GM21529 (cell line): Measurements from ENCODE around the gene APOBEC3H.
"Not testable (repeated sequence)": the region's sequence is repeated elsewhere in the genome, so short reads cannot be mapped to it uniquely, and the experiment has no call there.

Experiments used
- ATAC-seq: cut with Tn5 transposase; IDR thresholded peaks from one replicate; pipeline ENCODE4 v1.9.1; 2021; ENCODE audit not compliant: unreplicated experiment

Gene APOBEC3H

DNA sequence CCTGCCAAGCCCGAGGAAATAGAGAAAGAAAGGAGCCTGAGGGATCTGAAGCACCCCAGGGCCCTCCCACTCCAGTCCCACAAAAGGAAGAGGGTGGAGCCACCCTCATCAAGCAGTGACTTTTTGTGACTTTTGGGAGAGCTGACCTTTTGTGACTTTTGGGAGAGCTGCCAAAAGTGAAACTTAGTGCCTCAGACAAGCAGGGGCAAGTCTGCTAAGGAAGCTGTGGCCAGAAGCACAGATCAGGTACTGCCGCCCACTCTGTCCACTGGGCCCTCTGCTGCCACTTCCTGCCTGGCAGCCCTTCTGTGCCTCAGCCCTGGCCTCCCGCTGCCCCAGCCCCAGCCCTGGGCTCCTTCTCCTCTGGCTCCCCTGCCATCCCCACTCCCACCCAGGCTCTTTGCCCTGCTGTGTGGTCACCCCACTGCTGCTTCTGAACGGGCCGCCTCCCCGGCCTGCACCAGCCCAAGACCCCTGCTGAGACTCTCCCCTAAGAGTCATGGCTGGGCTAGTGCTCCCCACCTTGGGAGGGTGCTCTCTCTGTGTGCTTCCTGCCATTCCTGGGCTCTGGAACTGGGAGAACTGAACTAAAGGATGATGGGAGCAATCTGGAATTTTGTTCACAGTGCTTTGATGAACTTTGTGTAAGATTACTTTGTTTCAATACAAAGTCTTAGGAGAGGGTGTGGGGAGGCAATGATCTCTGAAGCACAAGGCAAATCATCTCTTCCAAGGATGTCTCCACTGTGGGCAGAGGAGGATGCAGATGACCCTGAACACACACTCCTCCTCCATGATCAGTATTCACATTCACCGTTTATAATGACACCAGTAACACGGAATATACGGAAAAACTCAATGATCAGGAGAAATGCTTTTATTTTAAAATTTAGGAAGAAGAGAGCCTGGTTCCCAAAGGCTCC, at the start of gene APOBEC3H:
Gene APOBEC3H, plus strand, starts transcription at position 147 of the 923 bp plus-strand sequence. CDS start 3,035 bp downstream, outside the sequence.
- ATAC-seq, result no peak

DNA sequence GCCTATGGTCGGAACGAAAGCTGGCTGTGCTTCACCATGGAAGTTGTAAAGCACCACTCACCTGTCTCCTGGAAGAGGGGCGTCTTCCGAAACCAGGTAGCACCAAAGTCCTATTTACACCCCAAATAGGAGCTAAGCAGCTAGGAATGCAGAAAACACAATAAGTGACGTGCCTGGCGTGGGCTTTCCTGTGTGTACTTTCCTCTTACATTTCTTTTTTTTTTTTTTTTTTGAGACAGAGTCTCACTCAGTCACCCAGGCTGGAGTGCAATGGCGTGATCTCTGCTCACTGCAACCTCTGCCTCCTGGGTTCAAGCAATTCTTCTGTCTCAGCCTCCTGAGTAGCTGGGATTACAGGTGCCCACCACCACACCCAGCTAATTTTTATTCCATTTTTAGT, 47.6 kb upstream of the APOBEC3H start:
- ATAC-seq, result not testable (repeated sequence)

DNA sequence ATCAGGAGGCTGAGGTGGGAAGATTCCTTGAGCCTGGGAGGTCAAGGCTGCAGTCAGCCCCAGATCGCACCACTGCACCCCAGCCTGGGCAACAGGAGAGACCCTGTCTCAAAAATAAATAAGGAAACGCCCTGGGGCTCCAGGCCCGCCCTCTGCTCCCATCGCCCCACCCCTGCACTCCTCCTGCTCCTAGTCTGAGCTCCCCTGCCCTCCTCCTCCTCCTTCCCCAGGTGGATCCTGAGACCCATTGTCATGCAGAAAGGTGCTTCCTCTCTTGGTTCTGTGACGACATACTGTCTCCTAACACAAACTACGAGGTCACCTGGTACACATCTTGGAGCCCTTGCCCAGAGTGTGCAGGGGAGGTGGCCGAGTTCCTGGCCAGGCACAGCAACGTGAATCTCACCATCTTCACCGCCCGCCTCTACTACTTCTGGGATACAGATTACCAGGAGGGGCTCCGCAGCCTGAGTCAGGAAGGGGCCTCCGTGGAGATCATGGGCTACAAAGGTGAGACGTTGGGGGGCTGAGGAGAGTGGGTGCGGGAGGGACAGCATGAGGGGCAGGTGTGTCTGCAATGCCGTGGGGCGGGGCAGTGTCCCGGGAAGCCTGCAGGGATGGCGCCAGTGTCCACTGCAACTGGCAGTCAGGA, 45.1 kb upstream of the APOBEC3H start:
- ATAC-seq, result not testable (repeated sequence)

DNA sequence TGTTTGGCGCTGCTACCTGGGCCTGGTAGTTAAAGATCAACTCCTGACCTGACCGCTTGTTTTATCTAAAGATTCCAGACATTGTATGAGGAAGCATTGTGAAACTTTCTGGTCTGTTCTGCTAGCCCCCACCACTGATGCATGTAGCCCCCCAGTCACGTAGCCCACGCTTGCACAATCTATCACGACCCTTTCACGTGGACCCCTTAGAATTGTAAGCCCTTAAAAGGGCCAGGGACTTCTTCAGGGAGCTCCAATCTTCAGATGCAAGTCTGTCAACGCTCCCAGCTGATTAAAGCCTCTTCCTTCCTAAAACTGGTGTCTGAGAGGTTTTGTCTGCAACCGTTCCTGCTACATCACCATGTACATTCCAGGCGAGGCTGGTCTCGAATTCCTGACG, 41.4 kb upstream of the APOBEC3H start:
- no peak for ATAC-seq

DNA sequence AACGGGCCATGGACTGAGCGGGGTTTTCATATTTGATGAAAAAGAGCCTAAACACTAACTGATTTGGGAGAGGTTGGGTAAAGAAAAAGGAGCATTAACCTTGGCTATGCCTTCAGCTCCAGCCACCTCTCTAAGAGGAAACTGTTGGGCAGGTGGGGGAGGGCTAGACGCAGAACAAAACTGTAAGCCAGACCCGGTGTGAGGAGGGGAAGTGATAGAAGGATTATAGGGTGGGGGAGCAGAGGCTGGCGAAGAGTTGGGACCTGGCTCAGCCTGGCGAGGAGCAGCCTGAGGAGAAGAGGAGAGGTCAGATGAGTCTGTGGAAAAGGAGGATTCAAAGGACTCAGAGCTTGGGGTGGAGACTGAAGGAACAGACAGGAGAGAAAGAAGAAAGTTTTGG, 35.8 kb upstream of the APOBEC3H start:
- ATAC-seq, result not testable (repeated sequence)

DNA sequence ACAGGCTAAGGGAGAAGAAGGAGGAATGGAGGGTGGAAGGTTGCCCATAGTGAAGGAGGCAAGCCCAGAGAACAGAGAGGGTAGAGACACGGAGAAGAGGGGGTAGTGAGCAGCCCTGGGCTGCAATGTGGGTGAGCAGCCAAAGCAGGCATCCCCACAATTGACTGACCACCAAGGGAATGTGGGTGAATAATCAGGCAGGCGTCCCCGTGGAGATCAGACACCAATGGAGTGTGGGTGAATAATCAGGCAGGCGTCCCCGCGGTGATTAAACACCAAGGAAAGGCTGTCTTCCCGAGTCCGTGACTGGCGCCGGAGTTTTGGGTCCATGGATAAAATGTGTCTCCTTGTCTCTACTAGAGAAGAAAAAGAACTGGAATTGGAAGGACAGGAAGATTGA, 35.1 kb upstream of the APOBEC3H start:
- ATAC-seq, result not testable (repeated sequence)

DNA sequence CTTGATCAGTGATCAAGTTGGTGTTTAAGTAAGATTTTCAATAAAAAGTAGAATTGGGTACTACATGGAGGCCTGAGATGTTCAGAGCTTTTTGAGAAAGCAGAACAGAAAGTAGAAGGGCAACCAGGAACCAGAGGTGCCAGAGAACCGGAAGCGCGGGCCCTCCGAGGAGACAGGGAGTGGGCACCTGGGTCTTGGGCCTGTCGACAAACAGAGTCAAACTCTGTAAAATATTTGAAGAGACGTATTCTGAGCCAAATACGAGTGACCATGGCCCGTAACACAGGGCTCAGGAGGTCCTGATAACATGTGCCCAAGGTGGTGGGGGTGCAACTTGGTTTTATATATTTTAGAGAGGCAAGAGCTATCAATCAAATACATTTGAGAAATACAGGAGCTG, 33.1 kb upstream of the APOBEC3H start:
- not testable (repeated sequence) for ATAC-seq

DNA sequence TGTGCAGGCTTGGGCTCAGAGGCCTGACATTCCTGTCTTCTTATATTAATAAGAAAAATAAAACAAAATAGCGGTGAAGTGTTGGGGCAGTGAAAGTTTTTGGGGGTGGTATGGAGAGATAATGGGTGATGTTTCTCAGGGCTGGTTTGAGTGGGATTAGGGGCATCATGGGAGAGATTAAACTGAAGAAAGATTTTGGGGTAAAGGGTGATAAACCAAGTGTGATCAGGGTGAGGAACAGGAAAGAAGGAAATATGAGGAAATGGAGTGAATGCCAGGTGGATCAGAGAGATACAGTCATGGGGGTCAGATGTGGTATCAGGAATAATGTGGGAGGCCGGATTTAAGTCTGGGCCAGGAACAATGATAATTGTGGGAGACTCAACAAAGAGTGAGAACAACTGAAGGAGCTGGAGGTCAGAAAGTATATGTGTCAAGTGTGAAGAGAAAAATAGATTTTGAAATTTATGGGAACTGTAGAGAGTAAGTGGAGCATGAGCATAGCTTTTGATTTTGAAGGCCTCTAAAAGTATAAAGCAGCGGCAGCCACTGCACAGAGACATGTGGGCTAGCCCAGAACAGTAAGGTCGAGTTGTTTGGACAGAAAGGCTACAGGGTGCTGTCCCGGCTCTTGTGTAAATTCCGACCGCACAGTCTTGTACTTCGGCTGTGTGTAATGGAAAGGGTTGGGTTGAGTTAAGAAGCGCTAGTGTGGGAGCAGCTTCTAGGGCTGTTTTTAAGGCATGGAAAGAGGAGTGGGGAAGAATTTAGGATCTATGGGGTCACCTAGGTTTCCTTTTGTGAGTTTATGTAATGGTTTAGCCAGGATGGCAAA, 30.4 kb upstream of the APOBEC3H start:
- ATAC-seq, result peak; percentile 48

DNA sequence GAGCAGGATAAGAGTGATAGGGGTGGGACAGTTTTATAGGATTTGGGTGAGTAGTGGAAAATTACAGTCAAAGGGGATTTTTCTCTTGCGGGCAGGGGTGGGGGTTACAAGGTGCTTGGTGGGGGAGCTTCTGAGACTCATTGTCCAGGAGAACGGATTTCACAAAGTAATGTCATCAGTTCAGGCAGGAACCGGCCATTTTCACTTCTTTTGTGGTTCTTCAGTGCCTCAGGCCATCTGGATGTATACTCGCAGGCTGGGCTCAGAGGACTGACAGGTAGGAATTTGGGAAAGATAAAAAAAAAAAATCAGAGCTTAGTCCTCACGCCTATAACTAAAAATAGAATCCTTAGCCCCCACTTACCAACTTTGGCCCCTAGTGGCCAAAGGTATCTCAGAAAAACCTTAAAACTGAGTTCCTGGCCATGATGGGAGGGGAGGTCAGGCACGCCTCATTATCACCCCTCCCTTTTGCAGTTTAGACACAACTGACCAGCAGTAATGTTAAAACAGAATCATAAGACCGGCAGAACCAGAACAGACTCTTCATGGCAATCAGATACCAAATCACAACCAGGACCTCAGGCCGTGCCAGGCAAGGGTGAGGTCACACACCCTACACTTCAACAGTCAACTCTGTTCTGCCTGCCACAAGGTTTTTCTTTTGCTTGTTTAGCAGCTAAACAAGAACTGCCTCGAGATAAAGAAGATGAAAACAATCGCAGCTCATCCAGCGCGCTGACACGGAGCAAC, 28.8 kb upstream of the APOBEC3H start:
- no peak for ATAC-seq

DNA sequence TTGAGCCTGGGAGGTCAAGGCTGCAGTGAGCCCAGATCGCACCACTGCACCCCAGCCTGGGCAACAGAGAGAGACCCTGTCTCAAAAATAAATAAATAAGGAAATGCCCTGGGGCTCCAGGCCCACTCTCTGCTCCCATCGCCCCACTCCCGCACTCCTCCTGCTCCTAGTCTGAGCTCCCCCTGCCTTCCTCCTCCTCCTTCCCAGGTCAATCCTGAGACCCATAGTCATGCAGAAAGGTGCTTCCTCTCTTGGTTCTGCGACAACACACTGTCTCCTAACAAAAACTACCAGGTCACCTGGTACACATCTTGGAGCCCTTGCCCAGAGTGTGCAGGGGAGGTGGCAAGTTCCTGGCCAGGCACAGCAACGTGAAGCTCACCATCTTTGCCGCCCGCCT, 26.9 kb upstream of the APOBEC3H start:
- no peak for ATAC-seq

DNA sequence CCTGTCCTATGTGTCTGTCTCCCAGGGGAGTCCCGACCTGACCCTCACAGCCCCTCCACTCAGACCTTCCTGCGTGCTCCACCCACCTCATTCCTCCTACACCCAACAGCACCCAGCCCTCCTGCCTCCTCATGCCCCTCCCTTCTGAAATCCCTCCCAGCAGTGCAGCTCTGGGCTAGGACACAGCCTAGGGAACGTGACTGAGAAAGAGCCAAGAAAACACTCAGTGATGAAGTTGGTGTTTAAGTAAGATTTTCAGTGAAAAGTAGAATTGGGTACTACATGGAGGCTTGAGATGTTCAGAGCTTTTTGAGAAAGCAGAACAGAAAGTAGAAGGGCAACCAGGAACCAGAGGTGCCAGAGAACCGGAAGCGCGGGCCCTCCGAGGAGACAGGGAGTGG, 24.5 kb upstream of the APOBEC3H start:
- ATAC-seq, result not testable (repeated sequence)

DNA sequence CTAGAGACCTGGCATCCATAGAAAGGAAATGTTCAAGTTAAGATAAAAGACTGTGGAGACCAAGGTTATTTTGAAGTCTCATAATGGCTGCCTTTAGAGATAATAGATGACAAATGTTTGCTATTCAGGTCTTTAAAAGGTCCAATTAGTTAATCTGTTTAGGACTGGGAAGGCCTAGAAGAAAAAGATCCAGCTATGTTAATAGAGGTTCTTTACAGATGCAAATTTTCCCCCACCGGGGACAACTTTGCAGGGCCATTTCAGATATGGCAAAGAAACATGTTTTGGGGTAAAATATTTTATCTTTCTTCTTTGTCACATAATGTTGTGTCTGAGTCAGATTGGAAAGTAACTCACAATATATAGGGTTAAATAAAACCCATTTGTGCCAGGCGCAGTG, 23.1 kb upstream of the APOBEC3H start:
- no peak for ATAC-seq

DNA sequence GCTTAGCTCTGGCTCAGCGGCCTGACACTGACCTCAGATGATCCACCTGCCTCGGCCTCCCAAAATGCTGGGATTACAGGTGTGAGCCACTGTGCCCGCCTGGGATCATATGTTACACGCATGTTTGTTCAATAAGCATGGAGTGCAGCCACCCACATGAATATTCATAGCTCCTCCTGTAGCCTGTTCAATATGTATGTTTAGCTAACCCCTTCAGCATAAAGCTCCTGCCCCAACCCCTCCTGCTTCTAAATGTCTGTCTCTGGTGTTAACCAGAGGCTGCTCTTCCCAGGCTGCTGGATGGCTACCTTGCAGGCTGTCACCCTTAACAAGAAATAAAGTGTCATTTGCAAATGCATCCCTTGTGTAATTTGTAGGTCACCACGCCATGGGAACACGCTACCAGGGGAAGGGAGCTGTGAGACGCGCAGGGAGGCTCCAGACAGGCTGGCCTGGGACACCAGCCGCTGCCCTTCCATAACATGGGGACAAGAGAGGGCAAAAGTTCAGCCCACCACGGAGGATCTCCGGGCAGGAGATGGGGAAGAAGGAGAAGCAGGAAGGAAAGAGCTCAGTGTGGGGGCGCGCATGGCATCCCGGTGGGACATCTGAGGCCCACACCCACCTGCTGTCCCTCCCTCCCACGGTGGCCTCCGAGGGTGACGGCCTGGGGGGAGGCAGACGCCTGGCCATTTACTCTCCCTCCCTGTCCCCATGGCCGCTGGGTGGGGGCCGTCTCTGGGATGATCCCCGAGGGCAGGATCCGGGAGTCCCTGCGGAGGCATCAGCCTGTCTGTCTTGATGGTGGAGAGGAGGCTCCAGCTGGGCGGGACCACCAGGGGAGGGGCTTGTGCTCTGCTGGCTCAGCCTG, 20.7 kb upstream of the APOBEC3H start:
- not testable (repeated sequence) for ATAC-seq

DNA sequence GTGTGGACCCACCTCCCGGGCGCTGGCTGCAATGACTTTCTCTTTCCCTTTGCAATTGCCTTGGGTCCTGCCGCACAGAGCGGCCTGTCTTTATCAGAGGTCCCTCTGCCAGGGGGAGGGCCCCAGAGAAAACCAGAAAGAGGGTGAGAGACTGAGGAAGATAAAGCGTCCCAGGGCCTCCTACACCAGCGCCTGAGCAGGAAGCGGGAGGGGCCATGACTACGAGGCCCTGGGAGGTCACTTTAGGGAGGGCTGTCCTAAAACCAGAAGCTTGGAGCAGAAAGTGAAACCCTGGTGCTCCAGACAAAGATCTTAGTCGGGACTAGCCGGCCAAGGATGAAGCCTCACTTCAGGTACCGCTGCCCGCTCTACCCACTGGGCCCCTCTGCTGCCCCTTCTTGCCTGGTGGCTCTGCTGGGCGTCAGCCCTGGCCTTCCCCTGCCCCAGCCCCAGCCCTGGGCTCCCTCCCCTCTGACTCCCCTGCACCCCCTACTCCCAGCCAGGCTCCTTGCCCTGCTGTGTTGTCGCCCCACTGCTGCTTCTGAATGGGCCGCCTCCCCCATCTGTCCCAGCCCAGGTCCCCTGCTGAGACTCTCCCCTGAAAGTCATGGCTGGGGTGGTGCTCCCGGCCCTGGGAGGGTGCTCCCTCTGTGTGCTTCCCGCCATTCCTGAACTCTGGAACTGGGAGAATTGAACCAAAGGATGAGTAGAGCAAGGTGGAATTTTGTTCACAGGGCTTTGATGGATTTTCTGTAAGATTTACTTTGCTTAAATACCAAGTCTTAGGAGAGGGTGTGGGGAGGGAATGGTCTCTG, 19.8 kb upstream of the APOBEC3H start, which contains the start of gene APOBEC3G:
Gene APOBEC3G, plus strand, starts transcription at position 250 of the 815 bp plus-strand sequence. Its CDS starts 87 bp downstream, at position 337.
- peak; percentile 79 for ATAC-seq

DNA sequence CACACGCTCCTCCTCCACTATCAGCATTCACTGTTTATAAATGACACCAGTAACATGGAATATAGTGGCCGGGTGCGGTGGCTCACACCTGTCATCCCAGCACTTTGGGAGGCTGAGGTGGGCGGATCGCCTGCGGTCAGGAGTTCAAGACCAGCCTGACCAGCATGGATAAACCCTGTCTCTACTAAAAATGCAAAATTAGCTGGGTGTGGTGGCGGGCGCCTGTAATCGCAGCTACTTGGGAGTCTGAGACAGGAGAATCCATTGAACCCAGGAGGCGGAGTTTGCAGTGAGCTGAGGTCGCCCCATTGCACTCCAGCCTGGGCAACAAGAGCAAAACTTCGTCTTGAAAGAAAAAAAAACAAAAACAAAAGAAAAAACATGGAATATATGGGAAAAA, 19.1 kb upstream of the APOBEC3H start:
- not testable (repeated sequence) for ATAC-seq

DNA sequence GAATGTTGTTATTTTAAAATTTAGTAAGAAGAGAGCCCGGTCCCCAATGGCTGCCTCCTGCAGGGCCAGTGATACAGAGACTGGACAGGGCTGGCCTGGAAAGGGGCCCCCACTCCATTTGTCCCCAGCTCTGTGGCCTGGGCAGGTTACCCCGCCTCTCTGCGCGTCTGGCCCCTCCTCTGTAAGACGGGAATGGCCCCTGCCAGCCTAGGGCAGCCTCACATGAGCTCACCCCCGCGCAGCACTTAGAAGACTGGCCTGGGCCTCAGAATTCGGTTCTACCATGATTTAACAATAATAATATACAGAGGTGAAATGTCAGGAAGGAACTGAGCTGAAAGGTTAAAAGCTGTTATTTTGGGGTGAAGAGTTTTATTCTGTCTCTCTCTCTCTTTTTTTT, 18.7 kb upstream of the APOBEC3H start:
- ATAC-seq, result no peak

DNA sequence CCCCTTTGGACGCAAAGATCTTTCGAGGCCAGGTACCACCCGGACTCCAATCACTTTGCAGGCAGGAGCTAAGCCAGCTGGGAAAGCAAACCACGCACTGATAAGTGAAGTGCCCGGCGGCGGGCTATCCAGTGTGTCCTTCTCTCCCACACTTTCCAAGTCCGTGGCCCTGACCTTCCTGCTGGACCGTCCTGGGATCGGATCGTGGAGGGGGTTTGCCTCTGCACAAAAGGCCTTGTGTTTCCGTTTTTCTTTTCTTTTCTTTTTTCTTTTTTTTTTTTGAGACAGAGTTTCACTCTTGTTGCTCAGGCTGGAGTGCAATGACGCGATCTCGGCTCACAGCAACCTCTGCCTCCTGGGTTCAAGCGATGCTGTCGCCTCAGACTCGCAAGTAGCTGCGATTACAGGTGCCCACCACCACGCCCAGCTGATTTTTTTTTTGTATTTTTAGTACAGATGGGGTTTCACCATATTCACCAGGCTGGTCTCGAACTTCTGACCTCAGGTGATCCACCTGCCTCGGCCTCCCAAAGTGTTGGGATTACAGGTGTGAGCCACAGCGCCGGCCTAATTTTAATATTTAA, 17.9 kb upstream of the APOBEC3H start:
- not testable (repeated sequence) for ATAC-seq

DNA sequence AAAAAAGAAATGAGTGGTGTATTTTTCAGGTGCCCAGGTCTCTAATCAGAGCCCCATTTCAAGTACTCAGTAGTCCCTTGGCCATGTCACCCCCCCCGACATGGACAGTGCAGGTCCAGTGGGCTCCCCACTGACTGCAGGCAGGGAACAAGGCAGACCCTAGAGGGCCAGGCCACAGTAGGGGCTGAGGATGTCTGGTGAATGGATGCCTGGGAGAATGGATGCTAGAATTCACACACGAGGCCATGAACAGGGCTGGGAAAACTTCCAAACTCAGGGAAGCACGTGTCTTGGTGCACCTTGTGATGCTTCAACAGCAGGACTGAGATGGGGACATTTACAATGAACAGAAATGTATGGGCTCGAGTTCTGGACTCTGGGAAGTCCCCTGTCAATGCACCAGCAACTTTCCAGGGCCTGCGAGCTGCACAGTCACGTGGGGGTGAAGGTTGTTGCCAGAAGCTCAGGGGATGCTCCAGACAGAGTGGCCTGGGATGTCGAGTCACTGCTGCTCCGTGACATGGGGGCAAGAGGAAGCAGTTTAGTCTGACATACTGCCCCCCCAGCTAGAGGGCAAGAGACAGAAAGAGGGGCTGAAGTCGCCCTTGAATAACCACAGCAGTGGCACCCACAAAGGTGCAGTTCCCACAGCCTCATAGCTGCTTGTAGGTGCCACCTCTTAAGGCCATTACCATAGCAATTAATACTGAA, 16.8 kb upstream of the APOBEC3H start:
- no peak for ATAC-seq
